GM23248 (cell line): Measurements from ENCODE around the gene AFG3L2. TPM values are rescaled to one million over a fixed set of nuclear protein-coding genes. Genes with fewer than 3 reads are reported as not detected.
A peak's percentile ranks its signal among the peaks of the same experiment; 100 is the strongest.

Source experiments
- DNase-seq: peaks from one replicate; pipeline ENCODE4 v3.0.0-alpha.2; 2015
- H2AFZ ChIP-seq: fragments of 200-600 bp; sonication (generic); 2 replicates; pipeline ENCODE4 v1.6.1; 2016; ENCODE audit warnings: antibody characterized with exemption
- H3F3A ChIP-seq: fragments of 200-600 bp; sonication (generic); 2 replicates; pipeline ENCODE4 v1.6.1; 2016; ENCODE audit warnings: mild to moderate bottlenecking, antibody characterized with exemption, mixed run types; ENCODE audit not compliant: insufficient read depth
- H3K27ac ChIP-seq: fragments of 200-600 bp; sonication (generic); 2 replicates; pipeline ENCODE4 v1.5.1; 2016; ENCODE audit warnings: mild to moderate bottlenecking
- H3K27me3 ChIP-seq: fragments of 200-600 bp; sonication (generic); replicated peaks from 2 replicates; pipeline ENCODE4 v1.6.1; 2016; ENCODE audit warnings: mild to moderate bottlenecking; ENCODE audit not compliant: insufficient read depth
- H3K36me3 ChIP-seq: fragments of 200-600 bp; sonication (generic); 2 replicates; pipeline ENCODE4 v1.6.1; 2016; ENCODE audit warnings: low read depth, mild to moderate bottlenecking
- H3K4me1 ChIP-seq: fragments of 200-600 bp; sonication (generic); 2 replicates; pipeline ENCODE4 v1.6.1; 2016; ENCODE audit warnings: mild to moderate bottlenecking; ENCODE audit not compliant: insufficient read depth
- H3K4me2 ChIP-seq: fragments of 200-600 bp; sonication (generic); one replicate; pipeline ENCODE4 v1.6.1; 2016; ENCODE audit warnings: mild to moderate bottlenecking; ENCODE audit not compliant: unreplicated experiment
- H3K4me3 ChIP-seq: fragments of 200-600 bp; sonication (generic); 2 replicates; pipeline ENCODE4 v1.5.1; 2016; ENCODE audit warnings: mild to moderate bottlenecking
- H3K79me2 ChIP-seq: fragments of 200-600 bp; sonication (generic); 2 replicates; pipeline ENCODE4 v1.6.1; 2016; ENCODE audit warnings: mild to moderate bottlenecking; ENCODE audit not compliant: insufficient read depth
- H3K9ac ChIP-seq: fragments of 200-600 bp; sonication (generic); 2 replicates; pipeline ENCODE4 v1.6.1; 2016; ENCODE audit warnings: mild to moderate bottlenecking
- H3K9me2 ChIP-seq: fragments of 200-600 bp; sonication (generic); 2 replicates; pipeline ENCODE4 v1.6.1; 2016; ENCODE audit warnings: mixed run types, mild to moderate bottlenecking, moderate library complexity; ENCODE audit not compliant: insufficient read depth
- H3K9me3 ChIP-seq: fragments of 200-600 bp; sonication (generic); one replicate; pipeline ENCODE4 v1.6.1; 2017; ENCODE audit warnings: low read depth
- H4K20me1 ChIP-seq: fragments of 200-600 bp; sonication (generic); 2 replicates; pipeline ENCODE4 v1.6.0; 2016; ENCODE audit not compliant: insufficient read depth
- EZH2 ChIP-seq: fragments of 200-600 bp; sonication (generic); IDR thresholded peaks from 2 replicates; pipeline ENCODE4 v1.6.1; 2018; ENCODE audit warnings: antibody characterized with exemption, mild to moderate bottlenecking; ENCODE audit not compliant: insufficient read depth, poor library complexity, severe bottlenecking
- EZH2phosphoT487 ChIP-seq: fragments of 200-600 bp; sonication (generic); IDR thresholded peaks from 2 replicates; pipeline ENCODE4 v1.6.1; 2018; ENCODE audit warnings: antibody characterized with exemption, moderate library complexity, mild to moderate bottlenecking, low read depth; ENCODE audit not compliant: insufficient read depth
- WGBS, 2 experiments: methylation state at CpG; one replicate each; pipeline ENCODE4 v1.1.6; 2015 to 2017; ENCODE audit warnings: low lambda C conversion rate in 2 of 2, low coverage in 1 of 2; ENCODE audit errors: missing lambda C conversion rate in 2 of 2; 5-methylcytosine and 5-hydroxymethylcytosine counted together
- in situ Hi-C: fragments of 300-500 bp; cut with MboI; formaldehyde crosslinking; loops from 2 replicates; pipeline ENCODE4 v1.15.0; 2020
- polyA plus RNA-seq: library from polyadenylated mRNA; unstranded; fragments of >200 nt; fragmentation: Nextera tagmentation; extraction: Ambion mirVana; gene quantifications from 2 replicates; pipeline ENCODE4 v1.2.1, GENCODE V29; 2016
- total RNA-seq: library from RNA; depleted of rRNA; stranded (reverse); fragments of >200 nt; shearing (Covaris generic); gene quantifications from 2 replicates; pipeline ENCODE4 v1.2.3, GENCODE V29; 2014

The AFG3L2 gene
- total and polyA plus RNA-seq, 2 experiments from 2014 or later, result 28.1 to 40.6 TPM

- H3F3A ChIP-seq, result no peaks in the 10 kb centered on the region
- no peaks in the 10 kb centered on the region for H3K36me3 ChIP-seq
- peak; percentile 15 for DNase-seq
- TF ChIP-seq EZH2 (no peak), EZH2phosphoT487 (no peak)
- H3K79me2 ChIP-seq, result peaks cover 60% of the 10 kb centered on the region
- peaks cover 8% of the 10 kb centered on the region; the same call in 1 of the 2 replicates for H3K4me1 ChIP-seq
- no peaks in the 10 kb centered on the region for H3K9me3 ChIP-seq
- no peaks in the 10 kb centered on the region for H3K27me3 ChIP-seq
- H3K9ac ChIP-seq, result 0 out of 2 replicates have a peak overlapping the region, but pooled peaks have one; percentile 85
- WGBS, 2 experiments, result 79 to 83% methylated on average over 3 of the region's 3 CpGs
- H2AFZ ChIP-seq, result no peak overlapping the region
- no peaks in the 10 kb centered on the region for H4K20me1 ChIP-seq
- no peak overlapping the region for H3K27ac ChIP-seq
- H3K9me2 ChIP-seq, result no peaks in the 10 kb centered on the region
- H3K4me3 ChIP-seq, result no peak overlapping the region
- no peak overlapping the region for H3K4me2 ChIP-seq
- in situ Hi-C loops, result loop anchor here (5.0 kb wide), 1 partner anchor 258 kb away; no protein-coding TSS in a partner anchor
Observed at GRCh38 chr18:12409469-12409868, 32.4 kb upstream of the AFG3L2 start.

- Histone ChIP-seq H4K20me1 (no peaks in the 10 kb centered on the region), H3K4me3 (peak overlapping the region; percentile 75), H3K36me3 (no peaks in the 10 kb centered on the region), H3K9ac (peak overlapping the region; percentile 85), H3K4me1 (peaks cover 16% of the 10 kb centered on the region), H3K9me2 (no peaks in the 10 kb centered on the region), H3K9me3 (no peaks in the 10 kb centered on the region), H3F3A (peaks cover 9% of the 10 kb centered on the region), H2AFZ (peak overlapping the region; percentile 65), H3K27ac (peak overlapping the region; percentile 63), H3K4me2 (peak overlapping the region; percentile 74), H3K27me3 (no peaks in the 10 kb centered on the region), H3K79me2 (peaks cover 50% of the 10 kb centered on the region)
- TF ChIP-seq EZH2phosphoT487 (no peak), EZH2 (no peak)
- in situ Hi-C loops, result loop anchor here (5.0 kb wide), 1 partner anchor 259 kb away; no protein-coding TSS in a partner anchor
- WGBS, 2 experiments, result 5 to 11% methylated on average over 18 to 29 of the region's 32 CpGs
- DNase-seq, result peak; percentile 53
Observed at GRCh38 chr18:12408247-12408869, 31.3 kb upstream of the AFG3L2 start.

- Histone ChIP-seq H3K9me3 (no peaks in the 10 kb centered on the region), H3K79me2 (peaks cover 32% of the 10 kb centered on the region), H3K4me1 (peaks cover 24% of the 10 kb centered on the region), H3K4me2 (no peak overlapping the region), H4K20me1 (no peaks in the 10 kb centered on the region), H3K9ac (no peak overlapping the region), H3K27ac (no peak overlapping the region), H3K36me3 (no peaks in the 10 kb centered on the region), H2AFZ (no peak overlapping the region), H3K4me3 (no peak overlapping the region), H3K9me2 (no peaks in the 10 kb centered on the region), H3F3A (peaks cover 11% of the 10 kb centered on the region), H3K27me3 (no peaks in the 10 kb centered on the region)
- no peak for TF ChIP-seq EZH2
- TF ChIP-seq EZH2phosphoT487, result no peak
- in situ Hi-C loops, result loop anchor here (5.0 kb wide), 1 partner anchor 261 kb away; no protein-coding TSS in a partner anchor
- WGBS, 2 experiments, result 84 to 91% methylated on average over 19 of the region's 19 CpGs
- no peak for DNase-seq
Observed at GRCh38 chr18:12406371-12407111, 29.5 kb upstream of the AFG3L2 start.

- Histone ChIP-seq H3K27ac (no peak overlapping the region), H3K4me1 (peaks cover 24% of the 10 kb centered on the region), H2AFZ (no peak overlapping the region), H3K4me3 (no peak overlapping the region), H3K9ac (no peak overlapping the region), H3K4me2 (no peak overlapping the region), H3K9me2 (no peaks in the 10 kb centered on the region), H3K79me2 (peaks cover 18% of the 10 kb centered on the region), H3F3A (peaks cover 11% of the 10 kb centered on the region), H3K9me3 (no peaks in the 10 kb centered on the region), H3K36me3 (no peaks in the 10 kb centered on the region), H3K27me3 (no peaks in the 10 kb centered on the region), H4K20me1 (no peaks in the 10 kb centered on the region)
- peak; percentile 11 for DNase-seq
- TF ChIP-seq EZH2, result no peak
- TF ChIP-seq EZH2phosphoT487, result no peak
- in situ Hi-C loops, result loop anchor here (5.0 kb wide), 1 partner anchor 262 kb away; no protein-coding TSS in a partner anchor
- WGBS, 2 experiments, result 98 to 100% methylated on average over 3 of the region's 3 CpGs
Observed at GRCh38 chr18:12405066-12405465, 28.0 kb upstream of the AFG3L2 start.
